Naive thymus-derived CD8-positive, alpha-beta T cell (primary cell): ENCODE data around the gene ARHGAP19. TPM values are rescaled to one million over a fixed set of nuclear protein-coding genes. Genes with fewer than 3 reads are reported as not detected.

Experiments
- ATAC-seq, 2 donors: fragments of 150-1000 bp; cut with Tn5 transposase in 1 of 2; sonication (Bioruptor Pico), chemical (Tn5 transposase) in 1 of 2; 1 replicate in 1 of 2; 2 replicates in 1 of 2; pipeline ENCODE4 v1.10.0; 2021; ENCODE audit warnings: mild to moderate bottlenecking in 2 of 2, moderate library complexity in 2 of 2
- POLR2A ChIA-PET: fragments of 350-600 bp; sonication (Branson Sonifier 250); formaldehyde crosslinking; loops from one replicate; lab custom pipeline; 2021; ENCODE audit warnings: antibody characterized with exemption; lab: Charles Lee
- DNase-seq, 10 donors: peaks; one replicate each; pipeline versions ENCODE4 v3.0.0 to v3.0.0-alpha.2; 2020 to 2022
- H3K27ac Mint-ChIP-seq, 10 donors: one replicate each; pipeline ENCODE4 v1.8.0; 2020 to 2022; ENCODE audit warnings: mild to moderate bottlenecking in 10 of 10, mixed read lengths in 10 of 10, moderate library complexity in 4 of 10, inconsistent platforms in 1 of 10
- H3K27me3 Mint-ChIP-seq, 5 donors: one replicate each; pipeline ENCODE4 v1.8.0; 2021 to 2022; ENCODE audit warnings: mixed read lengths in 5 of 5
- H3K36me3 Mint-ChIP-seq, 3 donors: one replicate each; pipeline ENCODE4 v1.8.0; 2020 to 2022; ENCODE audit warnings: mixed read lengths in 3 of 3, mild to moderate bottlenecking in 2 of 3, inconsistent platforms in 1 of 3
- H3K4me1 Mint-ChIP-seq, 4 donors: one replicate each; pipeline ENCODE4 v1.8.0; 2021 to 2022; ENCODE audit warnings: mixed read lengths in 4 of 4
- H3K4me3 Mint-ChIP-seq, 10 donors: one replicate each; pipeline ENCODE4 v1.8.0; 2020 to 2022; ENCODE audit warnings: mild to moderate bottlenecking in 10 of 10, mixed read lengths in 10 of 10, moderate library complexity in 6 of 10, inconsistent platforms in 1 of 10
- H3K9me3 Mint-ChIP-seq, 9 donors: one replicate each; pipeline ENCODE4 v1.8.0; 2020 to 2022; ENCODE audit warnings: mixed read lengths in 9 of 9, mild to moderate bottlenecking in 3 of 9, inconsistent platforms in 1 of 9, moderate library complexity in 1 of 9
- polyA plus RNA-seq, 3 donors: library from polyadenylated mRNA; unstranded; fragments of 300-500 nt; fragmentation: Illumina TruSeq; gene quantifications; one replicate each; pipeline ENCODE4 v1.2.3, GENCODE V29; 2021
- total RNA-seq, 8 experiments: library from RNA in 2 of 8; stranded (reverse) in 2 of 8; gene quantifications; one replicate each; pipeline ENCODE4 v1.2.3 and lab custom pipeline; 2021 to 2026

Gene ARHGAP19
- total and polyA plus RNA-seq, 5 experiments from 2014 or later, result 5.3 to 19.0 (median 5.6) TPM

DNA sequence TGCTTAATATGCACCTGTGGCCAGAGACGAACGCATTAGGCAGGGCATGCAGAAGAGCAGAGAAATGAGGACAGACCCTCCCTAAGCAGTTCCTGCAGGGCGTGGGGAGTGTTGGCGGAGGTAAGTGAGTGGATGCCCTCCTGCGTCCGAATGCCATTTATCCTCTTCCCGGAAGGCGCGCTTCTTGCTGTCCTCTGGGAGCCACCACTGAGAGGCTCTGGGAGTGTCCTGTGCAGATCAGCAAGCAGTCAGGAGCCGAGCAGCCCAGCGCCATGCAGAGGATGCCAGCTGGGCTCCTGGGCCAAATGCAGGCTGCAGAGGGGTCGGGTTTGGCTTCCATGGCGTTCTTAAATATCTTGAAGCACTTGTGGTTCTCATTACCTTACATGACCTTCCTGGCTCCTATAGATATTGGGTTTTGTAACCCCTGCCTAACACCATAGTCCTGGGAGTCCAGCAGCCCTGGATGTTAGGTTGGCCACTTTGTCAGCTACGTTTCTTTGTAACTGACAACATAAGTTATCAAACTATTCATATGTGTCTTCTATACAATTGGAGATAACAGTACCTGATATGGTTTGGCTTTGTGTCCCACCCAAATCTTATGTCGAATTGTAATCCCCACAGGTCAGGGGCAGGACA is 76.7 kb downstream of the ARHGAP19 start:
- DNase-seq, result no peak
- peaks cover 0 to 12% (median 1%) of the 10 kb centered on the region in 4 donors for H3K4me1 Mint-ChIP-seq
- H3K27me3 Mint-ChIP-seq, result peaks cover 0 to 2% (median 0%) of the 10 kb centered on the region in 5 donors
- no peak overlapping the region for H3K4me3 Mint-ChIP-seq
- H3K9me3 Mint-ChIP-seq, result no peaks in the 10 kb centered on the region
- no peak for ATAC-seq
- H3K27ac Mint-ChIP-seq, result no peak overlapping the region
- POLR2A ChIA-PET, result no interaction called here
- H3K36me3 Mint-ChIP-seq, result peaks cover 0 to 3% (median 1%) of the 10 kb centered on the region in 3 donors

- no peak for ATAC-seq
- no peak for DNase-seq
- Mint-ChIP-seq H3K36me3 (no peaks in the 10 kb centered on the region), H3K27me3 (peaks cover 0 to 2% (median 0%) of the 10 kb centered on the region in 5 donors), H3K27ac (no peak overlapping the region), H3K4me3 (no peak overlapping the region), H3K4me1 (peaks cover 0 to 12% (median 1%) of the 10 kb centered on the region in 4 donors), H3K9me3 (no peaks in the 10 kb centered on the region)
- POLR2A ChIA-PET, result no interaction called here
Measured at GRCh38 chr10:97213431-97213830, 79.0 kb downstream of the ARHGAP19 start.

DNA sequence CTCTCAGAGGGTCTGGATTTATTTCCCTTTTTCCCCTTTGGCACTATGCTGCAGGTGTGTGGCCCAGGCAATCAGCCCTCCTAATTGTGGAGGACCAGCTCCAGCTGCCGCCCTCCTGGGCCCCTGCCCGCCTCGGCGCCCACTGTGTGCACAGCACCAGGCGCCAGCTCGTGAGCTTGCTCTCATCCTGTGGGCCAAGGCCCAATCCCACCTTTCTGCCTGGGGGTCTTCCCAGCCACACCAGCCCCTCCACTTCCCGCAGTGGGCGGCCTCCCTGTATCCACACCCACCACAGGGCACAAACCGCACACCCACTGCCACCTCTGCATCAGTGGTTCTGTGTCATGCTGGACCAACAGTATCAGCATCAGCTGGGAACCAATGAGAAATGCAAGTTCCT is 81.2 kb downstream of the ARHGAP19 start:
- peaks cover 0 to 2% (median 0%) of the 10 kb centered on the region in 5 donors for H3K27me3 Mint-ChIP-seq

DNA sequence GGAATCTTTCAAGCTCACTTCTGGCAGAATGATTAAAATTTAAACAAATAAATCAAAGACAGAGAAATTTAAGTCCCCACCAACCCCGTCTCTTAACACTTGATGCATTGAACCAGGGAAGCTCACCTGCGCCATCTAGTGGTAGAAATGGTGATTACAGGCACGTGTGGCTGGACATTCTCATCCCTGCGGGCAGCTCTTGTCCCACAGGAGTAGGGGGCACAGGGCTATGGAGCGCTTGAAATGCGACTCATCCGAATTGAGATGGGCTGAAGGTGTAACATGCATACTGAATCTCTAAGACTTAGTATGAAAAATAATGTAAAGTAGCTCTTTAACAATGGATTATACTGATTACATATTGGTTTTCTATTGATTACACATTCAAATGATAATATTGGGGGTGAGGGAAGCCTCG is 81.9 kb downstream of the ARHGAP19 start:
- POLR2A ChIA-PET, result interaction anchor here (0.7 kb wide), 1 partner anchor 138 kb away, joined by 3 read pairs; no protein-coding TSS in a partner anchor

More for the DNA sequence above, 81.2 kb downstream of the ARHGAP19 start:
- Mint-ChIP-seq H3K4me3 (no peak overlapping the region), H3K36me3 (no peaks in the 10 kb centered on the region), H3K27ac (no peak overlapping the region), H3K4me1 (no peaks in the 10 kb centered on the region), H3K9me3 (no peaks in the 10 kb centered on the region)
- no peak for DNase-seq
- POLR2A ChIA-PET, result no interaction called here
- ATAC-seq, result no peak

GRCh38 chr10:97207756-97208346 is 84.6 kb downstream of the ARHGAP19 start:
- Mint-ChIP-seq H3K9me3 (no peaks in the 10 kb centered on the region), H3K27me3 (peaks cover under 1 to 10% (median 4%) of the 10 kb centered on the region in 5 donors), H3K4me1 (no peaks in the 10 kb centered on the region), H3K27ac (peak overlapping the region in 1 of 10 donors; percentile 14), H3K36me3 (no peaks in the 10 kb centered on the region), H3K4me3 (no peak overlapping the region)
- DNase-seq (no peak), ATAC-seq (no peak)
- POLR2A ChIA-PET, result no interaction called here

More for the DNA sequence above, 81.9 kb downstream of the ARHGAP19 start:
- H3K27ac Mint-ChIP-seq, result no peak overlapping the region
- DNase-seq (peak; percentile 38 to 78 (median 62)), ATAC-seq (peak in 1 of 2 donors; percentile 58)
- H3K4me1 Mint-ChIP-seq, result no peaks in the 10 kb centered on the region
- no peak overlapping the region for H3K4me3 Mint-ChIP-seq
- peaks cover 0 to 3% (median 0%) of the 10 kb centered on the region in 5 donors for H3K27me3 Mint-ChIP-seq
- H3K9me3 Mint-ChIP-seq, result no peaks in the 10 kb centered on the region
- H3K36me3 Mint-ChIP-seq, result no peaks in the 10 kb centered on the region

GRCh38 chr10:97207131-97207530 is 85.3 kb downstream of the ARHGAP19 start:
- POLR2A ChIA-PET, result no interaction called here
- Mint-ChIP-seq H3K27me3 (peaks cover 3 to 15% (median 7%) of the 10 kb centered on the region in 5 donors), H3K4me1 (no peaks in the 10 kb centered on the region), H3K27ac (no peak overlapping the region), H3K36me3 (no peaks in the 10 kb centered on the region), H3K9me3 (no peaks in the 10 kb centered on the region), H3K4me3 (no peak overlapping the region)
- no peak for ATAC-seq
- DNase-seq, result no peak

DNA sequence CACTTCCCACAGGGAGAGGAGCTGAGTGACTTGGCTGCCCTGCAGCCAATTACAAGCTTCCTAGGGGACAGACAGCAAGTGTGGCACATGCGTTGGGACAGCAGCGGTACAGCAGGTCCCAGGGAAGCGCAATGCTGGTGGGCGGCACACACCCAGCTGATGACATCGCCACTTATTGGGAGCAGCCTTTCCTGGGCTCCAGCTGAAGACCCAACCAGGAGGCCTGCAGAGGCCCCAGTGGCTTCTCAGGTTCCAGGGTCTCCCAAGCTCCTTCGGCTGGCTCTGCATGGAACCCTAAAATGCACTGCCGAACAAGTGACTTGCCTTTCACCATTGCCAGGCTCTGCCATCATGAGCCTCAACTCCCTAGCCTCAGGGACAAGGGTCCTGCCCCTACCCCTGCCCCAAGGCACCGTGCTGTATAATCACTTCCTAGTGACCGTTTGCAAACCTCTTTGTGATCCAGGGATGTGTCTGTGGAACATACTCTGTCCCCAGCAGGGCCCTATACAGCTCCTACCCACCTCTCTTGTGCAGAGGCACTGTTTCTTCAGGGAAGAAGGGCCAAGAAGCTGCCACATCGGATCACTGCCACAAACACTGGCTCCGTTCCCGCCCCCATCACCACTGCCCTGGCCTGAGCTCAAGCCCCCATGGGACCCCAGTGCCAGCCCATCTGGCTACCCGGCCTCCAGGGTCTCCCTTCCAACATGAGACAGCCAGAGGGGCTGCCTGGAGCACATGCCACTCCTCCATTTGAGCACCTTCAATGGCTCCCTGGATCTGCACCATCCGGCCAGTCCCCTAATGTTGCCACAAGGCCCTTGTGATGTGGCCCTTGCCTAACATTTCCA is 87.4 kb downstream of the ARHGAP19 start:
- peaks cover 2 to 19% (median 7%) of the 10 kb centered on the region in 5 donors for H3K27me3 Mint-ChIP-seq
- no peak overlapping the region for H3K4me3 Mint-ChIP-seq
- ATAC-seq, result no peak
- POLR2A ChIA-PET, result no interaction called here
- H3K9me3 Mint-ChIP-seq, result no peaks in the 10 kb centered on the region
- H3K4me1 Mint-ChIP-seq, result peaks cover 0 to 6% (median 1%) of the 10 kb centered on the region in 4 donors
- no peak overlapping the region for H3K27ac Mint-ChIP-seq
- DNase-seq, result no peak
- no peaks in the 10 kb centered on the region for H3K36me3 Mint-ChIP-seq

GRCh38 chr10:97203220-97203619 is 89.2 kb downstream of the ARHGAP19 start:
- H3K4me1 Mint-ChIP-seq, result peaks cover 0 to 10% (median 6%) of the 10 kb centered on the region in 4 donors
- DNase-seq (no peak), ATAC-seq (no peak)
- H3K4me3 Mint-ChIP-seq, result no peak overlapping the region
- no peaks in the 10 kb centered on the region for H3K36me3 Mint-ChIP-seq
- H3K27me3 Mint-ChIP-seq, result peaks cover 4 to 19% (median 10%) of the 10 kb centered on the region in 5 donors
- POLR2A ChIA-PET, result no interaction called here
- no peaks in the 10 kb centered on the region for H3K9me3 Mint-ChIP-seq
- H3K27ac Mint-ChIP-seq, result no peak overlapping the region

DNA sequence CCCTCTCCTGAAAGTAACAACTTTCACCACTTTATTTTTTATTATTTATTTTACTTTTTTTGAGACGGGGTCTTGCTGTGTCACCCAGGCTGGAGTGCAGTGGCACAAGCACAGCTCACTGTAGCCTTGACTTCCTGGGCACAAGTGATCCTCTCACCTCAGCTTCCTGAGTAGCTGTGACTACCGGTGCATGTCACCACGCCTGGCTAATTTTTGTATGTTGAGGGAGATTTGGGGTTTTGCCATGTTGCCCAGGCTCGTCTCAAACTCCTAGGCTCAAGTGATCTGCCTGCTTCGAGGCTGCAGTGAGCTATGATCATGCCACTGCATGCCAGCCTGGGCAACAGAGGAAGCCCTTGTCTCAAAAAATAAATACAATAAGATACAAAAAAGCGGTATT is 91.8 kb downstream of the ARHGAP19 start:
- POLR2A ChIA-PET, result no interaction called here
- peaks cover 4 to 17% (median 13%) of the 10 kb centered on the region in 4 donors for H3K4me1 Mint-ChIP-seq
- no peak for DNase-seq
- no peak overlapping the region for H3K27ac Mint-ChIP-seq
- H3K36me3 Mint-ChIP-seq, result no peaks in the 10 kb centered on the region
- H3K4me3 Mint-ChIP-seq, result no peak overlapping the region
- ATAC-seq, result no peak
- peaks cover 4 to 17% (median 12%) of the 10 kb centered on the region in 5 donors for H3K27me3 Mint-ChIP-seq
- no peaks in the 10 kb centered on the region for H3K9me3 Mint-ChIP-seq

- POLR2A ChIA-PET, result no interaction called here
- Mint-ChIP-seq H3K27me3 (peaks cover 2 to 18% (median 16%) of the 10 kb centered on the region in 5 donors), H3K27ac (peak overlapping the region in 1 of 10 donors; percentile 53), H3K9me3 (no peaks in the 10 kb centered on the region), H3K36me3 (no peaks in the 10 kb centered on the region), H3K4me1 (peaks cover 4 to 21% (median 16%) of the 10 kb centered on the region in 4 donors), H3K4me3 (no peak overlapping the region)
- ATAC-seq, result no peak
- no peak for DNase-seq
Measured at GRCh38 chr10:97199152-97199551, 93.3 kb downstream of the ARHGAP19 start.

- Mint-ChIP-seq H3K36me3 (no peaks in the 10 kb centered on the region), H3K4me1 (peaks cover 4 to 21% (median 16%) of the 10 kb centered on the region in 4 donors), H3K27ac (peak overlapping the region in 1 of 10 donors; percentile 13), H3K27me3 (peaks cover 9 to 26% (median 22%) of the 10 kb centered on the region in 5 donors), H3K4me3 (peak overlapping the region in 8 of 10 donors; percentile 11 to 89 (median 41)), H3K9me3 (no peaks in the 10 kb centered on the region)
- DNase-seq (no peak), ATAC-seq (no peak)
- POLR2A ChIA-PET, result interaction anchor here (1.0 kb wide), 1 partner anchor 124 kb away, joined by 4 read pairs; no protein-coding TSS in a partner anchor
Measured at GRCh38 chr10:97197030-97197500, 95.4 kb downstream of the ARHGAP19 start.
